ENCODE data around the gene ZNF618. TPM values are rescaled to one million over a fixed set of nuclear protein-coding genes. Genes with fewer than 3 reads are reported as not detected.

ZNF618 gene
- total RNA-seq, 1 donor from 2014 or later: 12.1 TPM

DNA sequence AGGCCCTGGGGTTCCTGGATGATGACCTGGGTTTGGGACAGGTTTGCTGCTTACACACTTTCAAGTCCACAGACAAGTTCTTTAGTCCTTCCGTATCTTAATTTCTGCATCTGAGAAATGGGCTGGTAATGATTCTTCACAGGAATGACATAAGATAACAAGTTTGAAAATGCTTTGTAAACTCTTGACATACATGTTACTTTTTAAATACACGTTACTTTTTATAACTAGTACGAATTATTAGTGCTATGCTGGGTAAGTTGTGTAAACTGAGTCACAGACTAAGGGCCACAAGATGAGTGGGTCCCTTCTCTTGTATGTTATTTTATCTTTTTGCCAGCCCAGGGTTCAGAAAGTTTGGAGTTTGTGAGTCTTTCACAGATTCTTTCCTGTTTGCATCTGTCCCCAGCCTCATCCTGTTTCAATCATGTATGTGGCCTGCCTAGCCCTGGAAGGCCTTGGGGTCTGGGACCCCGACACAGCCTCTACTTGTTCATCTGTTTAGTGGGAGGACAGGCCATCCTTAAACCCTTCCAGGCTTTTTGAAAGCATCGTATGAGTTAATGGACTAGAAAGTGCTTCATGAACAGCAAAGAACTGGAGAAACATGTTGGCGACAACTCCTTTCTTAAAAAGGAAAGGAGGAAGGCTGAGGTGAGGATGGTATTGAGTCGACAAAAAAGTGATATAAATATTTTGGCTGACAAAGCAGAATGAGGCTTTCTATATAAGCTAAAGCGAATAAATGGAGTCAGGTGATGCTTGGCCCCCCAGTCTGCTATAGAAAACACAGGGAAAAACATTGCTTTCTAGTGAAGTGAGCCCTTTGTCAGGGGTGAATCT, 9.3 kb downstream of the ZNF618 start:
- TF ChIP-seq CTCF (IDR thresholded peaks at IDR 0.05; ENCODE audit: insufficient read depth, low read length, poor library complexity, severe bottlenecking): no peak
- Histone ChIP-seq H3K36me3 (ENCODE audit: control insufficient read depth, insufficient read depth, low read length) (no peaks in the 10 kb centered on the region), H3K4me3 (ENCODE audit: low read depth, low read length) (no peak overlapping the region), H3K27me3 (ENCODE audit: control insufficient read depth, insufficient read depth, low read length) (no peaks in the 10 kb centered on the region)
- no peak for DNase-seq (ENCODE audit: low read depth)

GRCh38 chr9:113886026-113886369, 9.9 kb downstream of the ZNF618 start:
- no peak overlapping the region for H3K4me3 ChIP-seq (ENCODE audit: low read depth, low read length)
- DNase-seq (ENCODE audit: low read depth): no peak

DNA sequence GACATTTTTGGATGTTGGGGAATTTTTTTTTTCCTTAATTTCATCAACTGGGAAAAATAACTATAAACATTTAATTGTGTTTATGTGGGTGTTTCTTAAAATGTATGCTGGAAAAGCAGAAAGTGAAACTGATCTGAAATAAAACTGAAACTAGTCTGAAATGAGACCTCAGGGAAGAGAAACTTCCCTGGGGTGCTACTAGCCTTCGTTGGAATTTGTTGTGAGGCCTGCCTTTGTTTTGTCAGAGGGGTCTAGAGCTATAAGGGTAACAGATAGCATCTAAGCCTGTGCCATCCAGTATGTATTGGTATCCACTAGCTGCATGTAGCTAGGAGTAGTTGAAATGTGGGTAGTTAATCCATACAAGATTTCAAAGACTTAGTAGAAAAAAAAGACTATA, 10.4 kb downstream of the ZNF618 start:
- DNase-seq (ENCODE audit: low read depth): no peak

More at GRCh38 chr9:113886026-113886369, 9.9 kb downstream of the ZNF618 start:
- no peak for TF ChIP-seq CTCF (IDR thresholded peaks at IDR 0.05; ENCODE audit: insufficient read depth, low read length, poor library complexity, severe bottlenecking)
- Histone ChIP-seq H3K27me3 (ENCODE audit: control insufficient read depth, insufficient read depth, low read length) (no peaks in the 10 kb centered on the region), H3K36me3 (ENCODE audit: control insufficient read depth, insufficient read depth, low read length) (no peaks in the 10 kb centered on the region)

DNA sequence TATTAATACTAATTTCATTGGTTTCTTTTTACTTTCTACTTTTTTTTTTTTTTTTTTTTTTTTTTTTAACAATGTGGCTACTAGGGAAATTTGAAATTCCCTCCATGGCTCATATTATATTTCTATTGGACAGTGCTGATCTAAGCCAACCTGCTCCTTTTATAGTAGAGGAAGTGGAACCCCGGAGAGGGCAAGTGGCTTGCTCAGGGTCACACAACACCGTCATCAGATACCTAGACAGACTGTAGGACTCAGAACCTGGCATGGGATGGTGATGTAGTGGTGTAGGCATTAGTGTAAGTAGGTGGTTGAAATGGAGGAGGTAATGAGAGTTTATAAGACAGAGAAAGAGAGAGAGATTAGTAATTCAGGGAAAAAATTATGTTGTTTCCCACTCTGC, 10.8 kb downstream of the ZNF618 start:
- H3K27me3 ChIP-seq (ENCODE audit: control insufficient read depth, insufficient read depth, low read length): no peaks in the 10 kb centered on the region
- H3K4me3 ChIP-seq (ENCODE audit: low read depth, low read length): no peak overlapping the region
- no peaks in the 10 kb centered on the region for H3K36me3 ChIP-seq (ENCODE audit: control insufficient read depth, insufficient read depth, low read length)
- TF ChIP-seq CTCF (IDR thresholded peaks at IDR 0.05; ENCODE audit: insufficient read depth, low read length, poor library complexity, severe bottlenecking): no peak
- DNase-seq (ENCODE audit: low read depth): no peak

More for the DNA sequence above, 10.4 kb downstream of the ZNF618 start:
- no peak for TF ChIP-seq CTCF (IDR thresholded peaks at IDR 0.05; ENCODE audit: insufficient read depth, low read length, poor library complexity, severe bottlenecking)
- Histone ChIP-seq H3K36me3 (ENCODE audit: control insufficient read depth, insufficient read depth, low read length) (no peaks in the 10 kb centered on the region), H3K27me3 (ENCODE audit: control insufficient read depth, insufficient read depth, low read length) (no peaks in the 10 kb centered on the region), H3K4me3 (ENCODE audit: low read depth, low read length) (no peak overlapping the region)

DNA sequence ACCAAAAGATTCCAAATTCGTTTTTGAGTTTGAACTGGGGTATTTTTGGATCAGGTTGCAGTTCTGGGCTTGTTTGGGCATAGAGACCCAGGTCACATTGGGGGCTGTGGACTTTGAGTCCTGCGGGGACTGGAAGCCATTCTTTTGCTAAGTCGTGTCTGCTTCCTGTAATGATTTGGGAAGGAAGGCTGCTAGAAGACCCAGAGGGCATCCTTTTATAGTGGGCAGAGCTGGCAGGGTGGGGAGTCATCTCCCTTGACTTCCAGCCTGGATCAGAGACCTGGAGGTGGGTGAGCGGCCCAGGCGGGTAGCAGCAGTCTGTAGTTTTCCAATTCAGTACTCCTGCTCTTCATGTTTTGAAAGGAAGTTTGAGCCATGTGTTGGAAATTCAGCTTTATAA, 11.3 kb downstream of the ZNF618 start:
- DNase-seq (ENCODE audit: low read depth): no peak
- no peaks in the 10 kb centered on the region for H3K27me3 ChIP-seq (ENCODE audit: control insufficient read depth, insufficient read depth, low read length)
- no peak overlapping the region for H3K4me3 ChIP-seq (ENCODE audit: low read depth, low read length)
- no peak for TF ChIP-seq CTCF (IDR thresholded peaks at IDR 0.05; ENCODE audit: insufficient read depth, low read length, poor library complexity, severe bottlenecking)
- H3K36me3 ChIP-seq (ENCODE audit: control insufficient read depth, insufficient read depth, low read length): no peaks in the 10 kb centered on the region

GRCh38 chr9:113888336-113888735, 12.2 kb downstream of the ZNF618 start:
- DNase-seq (ENCODE audit: low read depth): no peak
- no peak for TF ChIP-seq CTCF (IDR thresholded peaks at IDR 0.05; ENCODE audit: insufficient read depth, low read length, poor library complexity, severe bottlenecking)
- H3K27me3 ChIP-seq (ENCODE audit: control insufficient read depth, insufficient read depth, low read length): no peaks in the 10 kb centered on the region
- H3K36me3 ChIP-seq (ENCODE audit: control insufficient read depth, insufficient read depth, low read length): no peaks in the 10 kb centered on the region
- H3K4me3 ChIP-seq (ENCODE audit: low read depth, low read length): no peak overlapping the region

All from kidney epithelial cell (primary cell).